HG03378 (cell line): Measurements from ENCODE around the gene GCSH.

ENCODE experiments used
- ATAC-seq: cut with Tn5 transposase; IDR thresholded peaks from one replicate; pipeline ENCODE4 v1.9.1; 2021; ENCODE audit warnings: mild to moderate bottlenecking, moderate library complexity; ENCODE audit not compliant: unreplicated experiment

GCSH gene

DNA sequence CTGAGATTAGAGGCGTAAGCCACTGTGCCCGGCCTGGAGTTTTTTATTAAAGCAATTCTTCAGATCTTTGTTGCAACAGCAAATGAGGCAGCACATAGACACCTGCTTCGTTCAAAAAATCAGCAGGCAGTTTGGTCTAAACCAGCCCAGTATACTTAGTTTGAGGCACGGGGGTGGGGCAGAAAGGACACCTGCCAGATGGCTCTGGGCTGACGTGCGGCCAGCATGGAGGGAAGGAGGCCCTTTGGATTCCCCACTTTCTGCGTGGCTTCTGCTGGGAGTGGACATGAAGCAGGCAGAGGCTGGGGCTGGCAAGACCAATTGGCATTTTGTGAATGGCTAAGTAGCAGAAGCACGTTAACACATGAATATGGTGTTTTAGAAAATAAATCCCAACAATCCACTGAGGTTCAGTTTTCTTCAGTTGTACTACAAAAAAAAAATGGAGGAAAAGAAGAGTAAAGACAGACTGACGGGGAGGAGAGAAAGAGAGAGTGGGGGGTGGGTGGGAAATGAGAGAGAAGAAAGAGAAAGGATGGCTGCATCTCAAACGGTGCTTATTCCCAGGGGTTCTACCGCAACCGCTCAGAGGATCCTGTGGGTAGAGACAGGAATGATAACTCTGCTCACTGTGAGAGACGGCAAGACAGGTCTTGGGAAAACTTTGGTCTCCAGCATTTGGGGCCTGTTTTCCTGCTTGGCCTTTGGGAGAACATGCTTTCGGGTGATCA lies 35.5 kb downstream of the GCSH start:
- no peak for ATAC-seq

DNA sequence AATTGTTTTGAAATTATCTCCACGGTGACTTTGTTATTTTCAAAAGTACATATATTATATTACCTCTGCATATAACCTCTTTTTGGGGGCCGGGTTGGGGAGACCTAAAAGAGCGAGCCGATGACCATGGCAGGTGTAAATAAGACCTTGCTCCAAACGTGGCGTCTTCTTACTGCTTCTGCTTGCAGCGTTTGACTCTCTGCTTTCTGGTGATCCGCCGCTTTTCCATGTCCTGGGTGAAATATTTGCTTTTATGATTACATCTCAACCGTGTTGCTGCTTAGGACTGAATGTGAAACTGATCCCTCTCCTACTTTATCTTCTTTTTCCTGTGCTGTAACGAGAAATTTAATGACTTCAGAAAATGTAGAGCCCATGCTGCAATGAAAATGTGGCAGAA lies 42.4 kb downstream of the GCSH start:
- ATAC-seq, result no peak

DNA sequence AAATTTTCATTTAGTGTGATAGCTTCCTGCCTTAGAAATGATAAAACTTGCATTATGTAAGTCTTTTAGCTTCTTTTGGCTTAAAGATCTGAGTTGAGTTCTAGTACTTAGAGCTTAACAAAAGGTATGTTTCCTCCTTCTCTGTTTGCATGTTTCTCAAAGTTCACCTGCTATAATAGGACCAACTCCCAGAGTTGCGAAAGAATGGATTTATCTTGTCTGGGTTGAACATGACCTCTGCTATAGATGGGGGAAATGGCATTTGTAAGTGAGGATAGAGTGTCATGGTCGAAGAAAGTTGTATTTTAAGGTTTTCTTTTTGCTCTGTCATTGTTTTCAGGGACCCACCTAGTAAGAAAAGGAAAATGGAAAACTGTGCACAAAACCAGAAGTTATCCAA lies 53.4 kb downstream of the GCSH start:
- no peak for ATAC-seq

DNA sequence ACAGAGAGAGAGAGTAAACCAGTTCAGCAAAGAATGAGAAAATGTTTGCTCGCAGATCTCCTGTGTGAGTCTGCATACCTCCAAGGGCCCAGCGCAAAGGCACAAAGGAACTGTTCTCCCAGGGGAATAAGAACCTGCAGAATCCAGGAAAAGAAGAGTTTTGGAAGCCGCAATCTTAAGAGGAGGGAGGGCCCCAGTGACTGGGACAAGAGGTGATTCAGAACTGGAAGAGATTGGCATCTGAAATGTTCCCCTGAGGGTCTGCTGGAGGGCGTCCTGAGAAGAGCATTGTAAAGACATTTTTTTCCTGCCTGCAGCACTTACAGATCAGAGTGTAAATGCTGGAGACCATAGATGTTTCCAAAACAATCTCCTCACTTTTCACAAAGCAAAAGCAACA lies 54.5 kb downstream of the GCSH start:
- ATAC-seq, result no peak

DNA sequence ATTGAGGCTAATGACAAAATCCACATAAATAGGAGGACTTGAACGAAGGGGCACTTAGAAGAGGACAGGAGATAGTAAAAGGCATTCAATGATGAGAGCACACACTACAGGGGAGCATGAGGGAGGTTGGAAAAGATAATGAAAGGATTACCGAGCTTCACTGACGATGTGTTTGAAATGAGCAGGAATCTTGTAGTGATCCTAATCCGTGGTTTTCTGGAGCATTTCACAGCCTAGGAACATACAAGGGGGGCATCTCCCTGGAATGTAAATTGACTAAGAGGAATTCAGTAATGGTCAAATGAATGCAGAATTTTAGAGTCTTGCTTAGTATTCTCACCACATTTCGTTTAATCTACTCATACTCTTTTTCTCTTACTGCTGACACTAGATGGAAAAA lies 55.4 kb downstream of the GCSH start:
- ATAC-seq, result no peak

DNA sequence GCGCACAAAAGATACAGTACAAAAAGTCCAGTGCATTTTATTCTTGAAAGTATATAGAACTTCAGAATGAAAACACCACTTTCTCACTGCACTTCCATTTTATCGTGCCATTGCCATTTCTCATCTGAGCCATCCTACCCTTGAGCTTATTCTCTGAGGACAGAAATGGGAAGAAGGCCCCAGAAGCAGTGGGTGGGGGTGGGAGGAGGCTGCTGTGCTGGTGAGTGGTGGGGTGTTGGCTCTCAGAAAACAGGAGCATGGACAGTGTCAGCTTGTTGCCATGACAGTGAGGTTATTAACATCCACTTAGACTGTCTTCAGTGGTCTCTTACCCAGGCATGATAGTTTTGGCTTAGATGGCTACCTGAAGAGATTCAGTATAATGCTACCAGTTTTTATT lies 56.1 kb downstream of the GCSH start:
- no peak for ATAC-seq

DNA sequence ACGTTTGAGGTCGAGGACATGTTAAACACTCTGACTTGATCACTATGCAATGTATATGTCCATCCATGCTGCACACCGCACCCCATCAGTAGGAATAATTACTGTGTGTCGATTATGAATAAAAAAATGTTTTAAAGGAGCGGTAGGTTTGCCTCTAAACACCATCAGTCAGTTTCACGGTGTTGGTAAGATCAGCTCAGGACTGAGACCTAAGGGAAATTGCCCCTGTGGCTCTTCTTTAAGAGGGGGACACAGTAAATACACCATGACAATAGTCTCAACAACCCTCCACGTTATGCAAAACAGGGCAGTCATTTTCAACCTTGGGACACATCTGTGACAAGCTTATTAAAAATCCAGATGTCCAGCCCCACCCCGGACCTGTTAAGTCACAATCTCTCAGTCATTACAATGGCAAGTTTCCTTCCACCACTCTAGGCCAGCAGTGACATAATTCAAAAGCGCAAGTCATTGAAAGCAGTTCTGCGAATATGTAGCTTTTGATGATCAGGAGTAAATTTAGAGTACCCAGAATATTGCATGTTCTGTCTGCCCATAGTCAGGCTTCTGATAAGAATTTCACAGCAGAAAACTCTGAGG lies 59.3 kb downstream of the GCSH start:
- ATAC-seq, result no peak

DNA sequence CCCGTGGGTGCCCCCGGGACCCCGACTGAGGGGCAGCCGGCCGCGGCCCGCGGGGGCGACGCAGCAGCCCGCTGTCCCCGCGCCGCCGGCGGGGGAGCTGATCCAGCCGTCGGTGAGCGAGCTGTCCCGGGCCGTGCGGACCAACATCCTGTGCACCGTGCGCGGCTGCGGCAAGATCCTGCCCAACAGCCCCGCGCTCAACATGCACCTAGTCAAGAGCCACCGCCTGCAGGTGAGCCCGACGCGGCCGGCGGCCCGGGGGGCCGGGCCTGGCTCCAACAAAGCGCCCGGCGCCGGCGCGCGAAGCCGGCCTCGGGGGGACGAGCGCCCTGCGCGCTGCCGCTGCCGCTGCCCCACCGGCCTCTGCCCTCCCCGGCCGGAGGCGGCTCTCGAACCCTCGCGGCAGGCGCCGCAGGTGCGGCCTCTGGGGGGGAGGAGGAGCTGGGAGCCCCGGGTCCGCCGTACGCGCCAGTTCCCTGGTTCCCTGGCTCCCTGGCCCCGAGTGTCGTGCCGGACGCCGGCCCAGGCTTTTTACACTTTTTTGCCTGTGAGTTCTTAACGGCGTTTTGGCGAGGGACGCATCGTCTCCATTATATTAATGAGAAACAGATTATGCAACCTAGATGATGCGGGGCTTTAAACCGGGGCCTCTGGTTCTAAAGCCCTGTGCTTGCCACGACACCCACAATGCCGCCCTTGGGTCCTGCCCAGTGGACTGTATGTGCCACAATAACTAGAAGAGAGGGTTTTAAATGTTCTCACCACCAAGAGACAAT lies 60.0 kb downstream of the GCSH start:
- ATAC-seq, result no peak

DNA sequence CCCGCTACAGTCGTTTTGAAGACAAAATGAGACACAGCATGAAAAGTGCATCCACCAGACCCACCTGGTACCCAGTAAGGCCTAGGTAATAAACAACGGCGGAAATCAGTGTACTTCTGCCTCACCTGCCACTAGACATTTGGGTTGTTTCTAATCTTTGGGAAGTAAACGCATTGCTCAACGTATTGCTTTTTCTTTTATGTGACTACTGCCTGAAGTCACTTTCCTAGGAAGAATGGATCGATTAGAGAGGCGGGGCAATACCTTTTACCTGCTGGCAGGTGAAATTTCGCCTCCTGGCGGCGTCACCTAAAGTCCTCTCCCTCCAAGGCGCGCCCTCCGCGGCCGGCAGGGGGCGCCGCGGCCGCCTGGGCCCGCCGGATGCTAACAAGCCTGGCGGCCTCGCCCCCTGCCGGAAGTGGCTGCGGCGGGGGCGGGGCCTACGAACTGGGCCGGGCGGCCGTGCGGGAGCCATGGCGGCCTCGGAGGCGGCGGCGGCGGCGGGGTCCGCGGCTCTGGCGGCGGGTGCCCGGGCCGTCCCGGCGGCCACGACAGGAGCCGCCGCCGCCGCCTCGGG lies 60.7 kb downstream of the GCSH start, which contains the start of gene ATMIN:
TSS of gene ATMIN (plus strand) at position 445 of the 577 bp plus-strand sequence. CDS start at position 474, 29 bp downstream.
- ATAC-seq, result no peak
